Ishikawa (cell line): ENCODE measurements around the gene CDX1.

Experiments
- CEBPB ChIP-seq: IDR thresholded peaks from 2 replicates; pipeline ENCODE4 v1.6.1; 2012
- EGR1 ChIP-seq: IDR thresholded peaks from 2 replicates; pipeline ENCODE4 v1.6.1; 2012
- EP300 ChIP-seq: IDR thresholded peaks from 2 replicates; pipeline ENCODE4 v1.6.1; 2012; ENCODE audit warnings: borderline replicate concordance
- FOXM1 ChIP-seq: IDR thresholded peaks from 2 replicates; pipeline ENCODE4 v1.6.1; 2012; ENCODE audit warnings: low read depth, borderline replicate concordance
- MAX ChIP-seq: IDR thresholded peaks from 2 replicates; pipeline ENCODE4 v1.6.1; 2012
- NFIC ChIP-seq: IDR thresholded peaks from 2 replicates; pipeline ENCODE4 v1.6.1; 2012

GRCh38 chr5:150208187-150209098 is 41.9 kb downstream of the CDX1 start:
- TF ChIP-seq EP300 (no peak), CEBPB (no peak), EGR1 (no peak), NFIC (no peak), MAX (no peak), FOXM1 (no peak)
